Activated naive CD8-positive, alpha-beta T cell treated with anti-CD3 and anti-CD28 coated beads, Interleukin-2, amount 10 ng/mL, durations not matched to agents 7 days and 5 days (primary cell): ENCODE results near the gene HS6ST3. TPM values are rescaled to one million over a fixed set of nuclear protein-coding genes. Genes with fewer than 3 reads are reported as not detected.

ENCODE experiments used
- ATAC-seq: fragments of 150-1000 bp; cut with Tn5 transposase; one replicate; pipeline ENCODE4 v1.10.0; 2021; ENCODE audit warnings: low read depth, moderate library complexity
- POLR2A ChIA-PET: fragments of 350-600 bp; sonication (Branson Sonifier 250); formaldehyde crosslinking; loops from one replicate; lab custom pipeline; 2021; ENCODE audit warnings: antibody characterized with exemption; lab: Charles Lee
- DNase-seq: peaks from one replicate; pipeline ENCODE4 v3.0.0; 2021
- H3K27ac Mint-ChIP-seq: one replicate; pipeline ENCODE4 v1.8.0; 2022; ENCODE audit warnings: mild to moderate bottlenecking, mixed read lengths
- H3K27me3 Mint-ChIP-seq: one replicate; pipeline ENCODE4 v1.8.0; 2022; ENCODE audit warnings: mild to moderate bottlenecking, moderate library complexity, mixed read lengths
- H3K36me3 Mint-ChIP-seq: one replicate; pipeline ENCODE4 v1.8.0; 2021; ENCODE audit warnings: mild to moderate bottlenecking, mixed read lengths
- H3K4me1 Mint-ChIP-seq: one replicate; pipeline ENCODE4 v1.8.0; 2021; ENCODE audit warnings: mixed read lengths
- H3K4me3 Mint-ChIP-seq: one replicate; pipeline ENCODE4 v1.8.0; 2022; ENCODE audit warnings: mild to moderate bottlenecking, moderate library complexity, mixed read lengths
- H3K9me3 Mint-ChIP-seq: one replicate; pipeline ENCODE4 v1.8.0; 2021; ENCODE audit warnings: mixed read lengths
- total RNA-seq, 2 experiments: library from RNA; stranded (reverse); gene quantifications; one replicate each; pipeline ENCODE4 v1.2.3, GENCODE V29; 2021

HS6ST3 gene
- total RNA-seq, 2 experiments from 2014 or later, result not detected

GRCh38 chr13:96617528-96617927, 527.6 kb downstream of the HS6ST3 start:
- no peak overlapping the region for H3K4me3 Mint-ChIP-seq
- H3K4me1 Mint-ChIP-seq, result no peaks in the 10 kb centered on the region
- no peak for DNase-seq
- no peak for ATAC-seq
- H3K36me3 Mint-ChIP-seq, result no peaks in the 10 kb centered on the region
- POLR2A ChIA-PET, result no interaction called here
- peaks cover 1% of the 10 kb centered on the region for H3K9me3 Mint-ChIP-seq
- no peaks in the 10 kb centered on the region for H3K27me3 Mint-ChIP-seq
- no peak overlapping the region for H3K27ac Mint-ChIP-seq

- DNase-seq (no peak), ATAC-seq (no peak)
- no peaks in the 10 kb centered on the region for H3K4me1 Mint-ChIP-seq
- no peaks in the 10 kb centered on the region for H3K36me3 Mint-ChIP-seq
- no peaks in the 10 kb centered on the region for H3K27me3 Mint-ChIP-seq
- H3K27ac Mint-ChIP-seq, result no peak overlapping the region
- POLR2A ChIA-PET, result no interaction called here
- H3K4me3 Mint-ChIP-seq, result no peak overlapping the region
- H3K9me3 Mint-ChIP-seq, result no peaks in the 10 kb centered on the region
Measured at GRCh38 chr13:96621634-96622183, 531.8 kb downstream of the HS6ST3 start.

GRCh38 chr13:96629331-96629730, 539.4 kb downstream of the HS6ST3 start:
- Mint-ChIP-seq H3K4me1 (no peaks in the 10 kb centered on the region), H3K27me3 (no peaks in the 10 kb centered on the region), H3K9me3 (peaks cover 2% of the 10 kb centered on the region), H3K27ac (no peak overlapping the region), H3K36me3 (no peaks in the 10 kb centered on the region), H3K4me3 (no peak overlapping the region)
- ATAC-seq (no peak), DNase-seq (no peak)
- POLR2A ChIA-PET, result no interaction called here

- H3K27me3 Mint-ChIP-seq, result no peaks in the 10 kb centered on the region
- H3K4me3 Mint-ChIP-seq, result no peak overlapping the region
- H3K27ac Mint-ChIP-seq, result no peak overlapping the region
- H3K4me1 Mint-ChIP-seq, result no peaks in the 10 kb centered on the region
- DNase-seq, result no peak
- POLR2A ChIA-PET, result no interaction called here
- H3K9me3 Mint-ChIP-seq, result peaks cover 10% of the 10 kb centered on the region
- H3K36me3 Mint-ChIP-seq, result no peaks in the 10 kb centered on the region
- no peak for ATAC-seq
Measured at GRCh38 chr13:96632536-96633320, 542.8 kb downstream of the HS6ST3 start.

- Mint-ChIP-seq H3K4me3 (no peak overlapping the region), H3K27me3 (no peaks in the 10 kb centered on the region), H3K9me3 (peaks cover 13% of the 10 kb centered on the region), H3K36me3 (no peaks in the 10 kb centered on the region), H3K4me1 (no peaks in the 10 kb centered on the region), H3K27ac (no peak overlapping the region)
- ATAC-seq (no peak), DNase-seq (no peak)
- POLR2A ChIA-PET, result no interaction called here
Measured at GRCh38 chr13:96636001-96636709, 546.2 kb downstream of the HS6ST3 start.

- Mint-ChIP-seq H3K4me3 (no peak overlapping the region), H3K27ac (no peak overlapping the region), H3K36me3 (no peaks in the 10 kb centered on the region), H3K27me3 (no peaks in the 10 kb centered on the region), H3K9me3 (peaks cover 13% of the 10 kb centered on the region), H3K4me1 (no peaks in the 10 kb centered on the region)
- ATAC-seq (no peak), DNase-seq (no peak)
- POLR2A ChIA-PET, result no interaction called here
Measured at GRCh38 chr13:96637039-96637438, 547.1 kb downstream of the HS6ST3 start.

GRCh38 chr13:96646101-96646500, 556.2 kb downstream of the HS6ST3 start:
- H3K9me3 Mint-ChIP-seq, result peaks cover 8% of the 10 kb centered on the region

GRCh38 chr13:96646515-96647211, 556.8 kb downstream of the HS6ST3 start:
- Mint-ChIP-seq H3K27me3 (no peaks in the 10 kb centered on the region), H3K27ac (no peak overlapping the region), H3K9me3 (peaks cover 8% of the 10 kb centered on the region), H3K4me1 (no peaks in the 10 kb centered on the region), H3K4me3 (no peak overlapping the region), H3K36me3 (no peaks in the 10 kb centered on the region)
- no peak for DNase-seq
- ATAC-seq, result no peak
- POLR2A ChIA-PET, result no interaction called here

More at GRCh38 chr13:96646101-96646500, 556.2 kb downstream of the HS6ST3 start:
- DNase-seq, result no peak
- Mint-ChIP-seq H3K4me1 (no peaks in the 10 kb centered on the region), H3K4me3 (no peak overlapping the region), H3K27me3 (no peaks in the 10 kb centered on the region), H3K36me3 (no peaks in the 10 kb centered on the region), H3K27ac (no peak overlapping the region)
- POLR2A ChIA-PET, result no interaction called here
- no peak for ATAC-seq

- no peak for ATAC-seq
- no peak for DNase-seq
- no peaks in the 10 kb centered on the region for H3K27me3 Mint-ChIP-seq
- H3K4me3 Mint-ChIP-seq, result no peak overlapping the region
- no peak overlapping the region for H3K27ac Mint-ChIP-seq
- no peaks in the 10 kb centered on the region for H3K36me3 Mint-ChIP-seq
- H3K9me3 Mint-ChIP-seq, result peaks cover 4% of the 10 kb centered on the region
- POLR2A ChIA-PET, result no interaction called here
- no peaks in the 10 kb centered on the region for H3K4me1 Mint-ChIP-seq
Measured at GRCh38 chr13:96650301-96650886, 560.5 kb downstream of the HS6ST3 start.

- H3K27ac Mint-ChIP-seq, result no peak overlapping the region
- H3K4me1 Mint-ChIP-seq, result no peaks in the 10 kb centered on the region
- H3K4me3 Mint-ChIP-seq, result no peak overlapping the region
- no peaks in the 10 kb centered on the region for H3K36me3 Mint-ChIP-seq
- DNase-seq, result no peak
- peaks cover 4% of the 10 kb centered on the region for H3K9me3 Mint-ChIP-seq
- POLR2A ChIA-PET, result no interaction called here
- no peaks in the 10 kb centered on the region for H3K27me3 Mint-ChIP-seq
- no peak for ATAC-seq
Measured at GRCh38 chr13:96651598-96651997, 561.7 kb downstream of the HS6ST3 start.

GRCh38 chr13:96652506-96652905, 562.6 kb downstream of the HS6ST3 start:
- Mint-ChIP-seq H3K36me3 (no peaks in the 10 kb centered on the region), H3K27me3 (no peaks in the 10 kb centered on the region), H3K27ac (no peak overlapping the region), H3K9me3 (peaks cover 8% of the 10 kb centered on the region), H3K4me1 (no peaks in the 10 kb centered on the region), H3K4me3 (no peak overlapping the region)
- no peak for DNase-seq
- ATAC-seq, result no peak
- POLR2A ChIA-PET, result no interaction called here

GRCh38 chr13:96661612-96662011, 571.7 kb downstream of the HS6ST3 start:
- Mint-ChIP-seq H3K27ac (no peak overlapping the region), H3K27me3 (no peaks in the 10 kb centered on the region), H3K9me3 (peaks cover 17% of the 10 kb centered on the region), H3K4me3 (no peak overlapping the region), H3K4me1 (no peaks in the 10 kb centered on the region), H3K36me3 (no peaks in the 10 kb centered on the region)
- POLR2A ChIA-PET, result no interaction called here
- DNase-seq (no peak), ATAC-seq (no peak)

- Mint-ChIP-seq H3K4me1 (no peaks in the 10 kb centered on the region), H3K27ac (no peak overlapping the region), H3K27me3 (no peaks in the 10 kb centered on the region), H3K9me3 (peaks cover 17% of the 10 kb centered on the region), H3K4me3 (no peak overlapping the region), H3K36me3 (no peaks in the 10 kb centered on the region)
- no peak for DNase-seq
- ATAC-seq, result no peak
- POLR2A ChIA-PET, result no interaction called here
Measured at GRCh38 chr13:96662036-96662435, 572.1 kb downstream of the HS6ST3 start.
